MM.1S (cell line): ENCODE measurements around the gene OR2H1.
"Not testable (repeated sequence)": the region's sequence is repeated elsewhere in the genome, so short reads cannot be mapped to it uniquely, and the experiment has no call there.

ENCODE experiments used
- DNase-seq: peaks from one replicate; pipeline ENCODE4 v3.0.0-alpha.2; 2015
- H2AFZ ChIP-seq: fragments of 300-600 bp; sonication (generic); 2 replicates; pipeline ENCODE4 v1.6.0; 2016; ENCODE audit warnings: antibody characterized with exemption, low read length
- H3F3A ChIP-seq: fragments of 300-600 bp; sonication (generic); 2 replicates; pipeline ENCODE4 v1.6.1; 2016; ENCODE audit warnings: mild to moderate bottlenecking, antibody characterized with exemption, low read length, moderate library complexity, mixed read lengths; ENCODE audit not compliant: insufficient read depth
- H3K27ac ChIP-seq: fragments of 300-600 bp; sonication (generic); 2 replicates; pipeline ENCODE4 v1.5.1; 2016; ENCODE audit warnings: mild to moderate bottlenecking, low read length
- H3K27me3 ChIP-seq: fragments of 300-600 bp; sonication (generic); replicated peaks from 2 replicates; pipeline ENCODE4 v1.6.0; 2016; ENCODE audit warnings: low read length; ENCODE audit not compliant: insufficient read depth
- H3K36me3 ChIP-seq: fragments of 300-600 bp; sonication (generic); replicated peaks from 2 replicates; pipeline ENCODE4 v1.6.1; 2016; ENCODE audit warnings: mild to moderate bottlenecking, low read length, mixed read lengths; ENCODE audit not compliant: insufficient read depth
- H3K4me1 ChIP-seq: fragments of 300-600 bp; sonication (generic); 2 replicates; pipeline ENCODE4 v1.6.1; 2016; ENCODE audit warnings: low read length, mixed read lengths
- H3K4me2 ChIP-seq: fragments of 300-600 bp; sonication (generic); 2 replicates; pipeline ENCODE4 v1.6.0; 2016; ENCODE audit warnings: low read depth, low read length
- H3K4me3 ChIP-seq: fragments of 300-600 bp; sonication (generic); 2 replicates; pipeline ENCODE4 v1.5.1; 2016; ENCODE audit warnings: low read length, mixed read lengths
- H3K79me2 ChIP-seq: fragments of 300-600 bp; sonication (generic); 2 replicates; pipeline ENCODE4 v1.6.1; 2016; ENCODE audit warnings: mixed run types, low read length, mixed read lengths
- H3K9ac ChIP-seq: fragments of 300-600 bp; sonication (generic); 2 replicates; pipeline ENCODE4 v1.6.1; 2016; ENCODE audit warnings: low read length, mixed read lengths
- H3K9me2 ChIP-seq: fragments of 300-600 bp; sonication (generic); replicated peaks from 2 replicates; pipeline ENCODE4 v1.6.1; 2016; ENCODE audit warnings: mild to moderate bottlenecking, low read length, mixed read lengths; ENCODE audit not compliant: insufficient read depth
- H3K9me3 ChIP-seq: fragments of 300-600 bp; sonication (generic); replicated peaks from 2 replicates; pipeline ENCODE4 v1.6.1; 2016; ENCODE audit warnings: mild to moderate bottlenecking, low read length, mixed read lengths; ENCODE audit not compliant: insufficient read depth
- H4K20me1 ChIP-seq: fragments of 300-600 bp; sonication (generic); 2 replicates; pipeline ENCODE4 v1.6.1; 2016; ENCODE audit warnings: mild to moderate bottlenecking, low read length, moderate library complexity, mixed read lengths; ENCODE audit not compliant: insufficient read depth
- EZH2 ChIP-seq: fragments of 300-600 bp; sonication (generic); optimal IDR thresholded peaks from 2 replicates; pipeline ENCODE3; 2017; ENCODE audit warnings: low read depth, mild to moderate bottlenecking, antibody characterized with exemption, low read length, mixed read lengths
- EZH2phosphoT487 ChIP-seq: fragments of 300-600 bp; sonication (generic); IDR thresholded peaks from 2 replicates; pipeline ENCODE4 v1.6.1; 2018; ENCODE audit warnings: antibody characterized with exemption, low read length
- TF ChIP-seq, protein P1 (sequence below): fragments of 300-600 bp; sonication (generic); IDR thresholded peaks from 2 replicates; pipeline ENCODE4 v1.5.1; 2016; ENCODE audit warnings: antibody characterized with exemption, low read length, mixed read lengths

OR2H1 gene

DNA sequence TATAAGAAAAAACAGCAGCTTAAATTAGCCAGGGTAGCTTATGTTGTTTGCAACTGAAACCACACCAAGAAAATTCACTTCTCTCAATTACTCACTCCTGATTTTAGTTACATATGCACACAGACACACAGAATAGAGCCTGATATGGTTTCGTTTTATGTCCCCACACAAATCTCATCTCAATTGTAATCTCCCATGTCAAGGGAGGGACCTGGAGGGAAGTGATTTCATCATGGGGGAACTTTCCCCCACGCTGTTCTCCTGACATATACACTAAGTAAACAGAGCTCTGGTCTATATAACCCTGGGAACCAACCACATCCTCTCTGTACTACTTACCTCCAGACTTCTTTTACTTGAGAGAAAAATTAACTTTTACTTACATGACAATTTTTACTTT, 32.4 kb upstream of the OR2H1 start:
- Histone ChIP-seq H3F3A (no peaks in the 10 kb centered on the region), H3K27me3 (no peaks in the 10 kb centered on the region), H3K4me1 (no peaks in the 10 kb centered on the region), H4K20me1 (no peaks in the 10 kb centered on the region), H3K4me2 (no peak overlapping the region), H2AFZ (no peak overlapping the region), H3K36me3 (no peaks in the 10 kb centered on the region), H3K9me2 (no peaks in the 10 kb centered on the region), H3K4me3 (no peak overlapping the region), H3K9me3 (no peaks in the 10 kb centered on the region), H3K27ac (no peak overlapping the region), H3K79me2 (no peaks in the 10 kb centered on the region), H3K9ac (no peak overlapping the region)
- no peak for DNase-seq
- no peak for TF ChIP-seq EZH2phosphoT487
- TF ChIP-seq EZH2: no peak
- TF ChIP-seq, protein P1, sequence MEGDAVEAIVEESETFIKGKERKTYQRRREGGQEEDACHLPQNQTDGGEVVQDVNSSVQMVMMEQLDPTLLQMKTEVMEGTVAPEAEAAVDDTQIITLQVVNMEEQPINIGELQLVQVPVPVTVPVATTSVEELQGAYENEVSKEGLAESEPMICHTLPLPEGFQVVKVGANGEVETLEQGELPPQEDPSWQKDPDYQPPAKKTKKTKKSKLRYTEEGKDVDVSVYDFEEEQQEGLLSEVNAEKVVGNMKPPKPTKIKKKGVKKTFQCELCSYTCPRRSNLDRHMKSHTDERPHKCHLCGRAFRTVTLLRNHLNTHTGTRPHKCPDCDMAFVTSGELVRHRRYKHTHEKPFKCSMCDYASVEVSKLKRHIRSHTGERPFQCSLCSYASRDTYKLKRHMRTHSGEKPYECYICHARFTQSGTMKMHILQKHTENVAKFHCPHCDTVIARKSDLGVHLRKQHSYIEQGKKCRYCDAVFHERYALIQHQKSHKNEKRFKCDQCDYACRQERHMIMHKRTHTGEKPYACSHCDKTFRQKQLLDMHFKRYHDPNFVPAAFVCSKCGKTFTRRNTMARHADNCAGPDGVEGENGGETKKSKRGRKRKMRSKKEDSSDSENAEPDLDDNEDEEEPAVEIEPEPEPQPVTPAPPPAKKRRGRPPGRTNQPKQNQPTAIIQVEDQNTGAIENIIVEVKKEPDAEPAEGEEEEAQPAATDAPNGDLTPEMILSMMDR: no peak

DNA sequence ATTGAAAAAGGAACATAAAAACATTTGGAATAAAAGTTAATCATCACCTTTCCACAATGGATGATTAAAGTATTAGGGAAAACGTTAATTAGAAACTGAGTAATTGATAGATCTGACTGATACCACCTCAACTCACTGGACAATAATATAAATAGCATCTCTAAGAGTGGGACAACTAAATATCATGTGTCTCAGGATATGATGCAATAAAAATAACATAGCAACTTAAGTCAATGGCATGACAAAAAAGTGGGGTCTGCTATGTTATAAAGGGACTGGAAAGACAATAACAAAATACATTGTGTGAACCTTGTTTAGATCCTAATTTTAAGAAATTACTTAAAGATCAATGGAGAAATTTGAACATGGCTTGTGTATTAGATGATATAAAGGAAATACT, 31.9 kb upstream of the OR2H1 start:
- no peak for DNase-seq
- TF ChIP-seq EZH2: no peak
- TF ChIP-seq, protein P1: no peak
- no peak for TF ChIP-seq EZH2phosphoT487
- Histone ChIP-seq H3K27me3 (no peaks in the 10 kb centered on the region), H3K36me3 (no peaks in the 10 kb centered on the region), H2AFZ (no peak overlapping the region), H3K4me2 (no peak overlapping the region), H3K27ac (no peak overlapping the region), H4K20me1 (no peaks in the 10 kb centered on the region), H3K4me1 (no peaks in the 10 kb centered on the region), H3K79me2 (no peaks in the 10 kb centered on the region), H3K9ac (no peak overlapping the region), H3K4me3 (no peak overlapping the region), H3K9me2 (no peaks in the 10 kb centered on the region), H3K9me3 (no peaks in the 10 kb centered on the region), H3F3A (no peaks in the 10 kb centered on the region)

DNA sequence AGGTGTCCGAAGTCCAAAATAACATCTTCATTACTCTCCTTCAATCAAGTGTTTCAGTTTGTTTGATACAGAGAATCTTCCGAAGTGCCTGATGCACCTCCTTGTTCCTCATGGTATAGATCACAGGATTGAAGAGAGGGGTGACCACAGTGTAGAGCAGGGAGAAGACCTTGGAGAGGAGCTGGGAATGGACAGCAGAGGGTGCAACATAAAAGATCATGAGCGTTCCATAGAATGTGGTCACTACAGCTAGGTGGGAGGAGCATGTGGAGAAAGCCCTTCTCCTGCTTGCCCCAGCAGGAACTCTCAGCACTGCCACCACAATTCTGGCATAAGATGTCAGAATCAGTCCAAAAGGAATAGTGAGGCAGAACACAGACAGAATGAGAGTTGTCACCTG, 30.3 kb upstream of the OR2H1 start:
- Histone ChIP-seq H3K9me2 (no peaks in the 10 kb centered on the region), H3K36me3 (no peaks in the 10 kb centered on the region), H3F3A (no peaks in the 10 kb centered on the region), H3K9ac (no peak overlapping the region), H3K27ac (no peak overlapping the region), H3K27me3 (no peaks in the 10 kb centered on the region), H2AFZ (no peak overlapping the region), H3K4me3 (no peak overlapping the region), H4K20me1 (no peaks in the 10 kb centered on the region), H3K79me2 (no peaks in the 10 kb centered on the region), H3K4me2 (no peak overlapping the region), H3K4me1 (no peaks in the 10 kb centered on the region), H3K9me3 (no peaks in the 10 kb centered on the region)
- DNase-seq: no peak
- TF ChIP-seq, protein P1: no peak
- no peak for TF ChIP-seq EZH2
- TF ChIP-seq EZH2phosphoT487: no peak

DNA sequence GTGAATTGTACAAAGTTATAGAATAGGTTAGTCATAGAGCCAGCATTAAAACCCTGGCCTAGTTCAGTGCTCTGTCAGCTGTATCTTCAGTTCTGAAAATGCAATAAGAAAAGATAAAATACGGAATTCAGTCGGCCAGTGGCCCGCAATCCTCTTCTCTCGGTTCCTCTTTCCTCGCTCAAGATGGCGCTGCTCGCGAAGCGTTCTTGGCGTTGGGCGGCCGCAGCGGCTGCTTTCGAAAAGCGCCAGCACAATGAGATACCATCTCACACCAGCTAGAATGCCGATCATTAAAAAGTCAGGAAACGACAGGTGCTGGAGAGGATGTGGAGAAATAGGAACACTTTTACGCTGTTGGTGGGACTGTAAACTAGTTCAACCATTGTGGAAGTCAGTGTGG, 20.2 kb upstream of the OR2H1 start:
- H3K27me3 ChIP-seq, H4K20me1 ChIP-seq, H2AFZ ChIP-seq, H3K27ac ChIP-seq, H3K36me3 ChIP-seq, H3K9ac ChIP-seq, H3K9me3 ChIP-seq, H3K79me2 ChIP-seq, H3K4me3 ChIP-seq, H3F3A ChIP-seq, H3K4me1 ChIP-seq, H3K4me2 ChIP-seq, H3K9me2 ChIP-seq, DNase-seq: not testable (repeated sequence)
